HepG2 (cell line): ENCODE results near the gene MAVS. TPM values are rescaled to one million over a fixed set of nuclear protein-coding genes. Genes with fewer than 3 reads are reported as not detected.

Experiments used
- BCLAF1 ChIP-seq: fragments of 450-650 bp; IDR thresholded peaks from 2 replicates; pipeline ENCODE4 v1.6.1; 2017; ENCODE audit warnings: mild to moderate bottlenecking
- BRCA1 ChIP-seq: sonication (generic); formaldehyde crosslinking; IDR thresholded peaks from 2 replicates; pipeline ENCODE4 v1.4.0; 2020; ENCODE audit warnings: missing genetic modification reagents
- FOSL2 ChIP-seq: sonication (generic); formaldehyde crosslinking; IDR thresholded peaks from 2 replicates; pipeline ENCODE4 v1.4.0; 2020; ENCODE audit warnings: missing genetic modification reagents
- FOXO1 ChIP-seq: sonication (generic); formaldehyde crosslinking; IDR thresholded peaks from 2 replicates; pipeline ENCODE4 v1.4.0; 2020; ENCODE audit warnings: missing genetic modification reagents
- NKX3-1 ChIP-seq: sonication (generic); formaldehyde crosslinking; IDR thresholded peaks from 2 replicates; pipeline ENCODE4 v1.5.0; 2020; ENCODE audit warnings: missing genetic modification reagents
- PHF21A ChIP-seq: sonication (generic); formaldehyde crosslinking; IDR thresholded peaks from 2 replicates; pipeline ENCODE4 v1.5.0; 2020; ENCODE audit warnings: mild to moderate bottlenecking, missing genetic modification reagents
- POLR2AphosphoS2 ChIP-seq: IDR thresholded peaks from 2 replicates; pipeline ENCODE4 v1.6.1; 2011; ENCODE audit warnings: low read depth, low read length, improper control_type of control experiment
- THAP8 ChIP-seq: sonication (generic); formaldehyde crosslinking; IDR thresholded peaks from 2 replicates; pipeline ENCODE4 v1.5.1; 2020; ENCODE audit warnings: missing genetic modification reagents, mild to moderate bottlenecking, borderline replicate concordance
- THAP9 ChIP-seq: sonication (generic); formaldehyde crosslinking; IDR thresholded peaks from 2 replicates; pipeline ENCODE4; 2020; ENCODE audit warnings: missing genetic modification reagents, mild to moderate bottlenecking, borderline replicate concordance
- ZBTB14 ChIP-seq: sonication (generic); formaldehyde crosslinking; IDR thresholded peaks from 2 replicates; pipeline ENCODE4 v1.4.0; 2020; ENCODE audit warnings: missing genetic modification reagents
- ZC3H13 ChIP-seq: sonication (generic); formaldehyde crosslinking; IDR thresholded peaks from 2 replicates; pipeline ENCODE4 v1.8.1; 2023; ENCODE audit warnings: mild to moderate bottlenecking, missing genetic modification reagents, moderate library complexity
- ZMYM3 ChIP-seq: sonication (generic); formaldehyde crosslinking; IDR thresholded peaks from 2 replicates; pipeline ENCODE4 v1.5.1; 2020; ENCODE audit warnings: mild to moderate bottlenecking, missing genetic modification reagents
- ZNF253 ChIP-seq: sonication (generic); formaldehyde crosslinking; IDR thresholded peaks from 2 replicates; pipeline ENCODE4 v1.8.0; 2022; ENCODE audit warnings: mild to moderate bottlenecking, missing genetic modification reagents, borderline replicate concordance
- ZNF569 ChIP-seq: sonication (generic); formaldehyde crosslinking; IDR thresholded peaks from 2 replicates; pipeline ENCODE4 v1.5.0; 2020; ENCODE audit warnings: mild to moderate bottlenecking, missing genetic modification reagents, moderate library complexity, borderline replicate concordance
- ZNF609 ChIP-seq: sonication (generic); formaldehyde crosslinking; IDR thresholded peaks from 2 replicates; pipeline ENCODE4 v1.4.0; 2020; ENCODE audit warnings: mild to moderate bottlenecking, missing genetic modification reagents, borderline replicate concordance
- ZNF782 ChIP-seq: sonication (generic); formaldehyde crosslinking; IDR thresholded peaks from 2 replicates; pipeline ENCODE4 v1.4.0; 2020; ENCODE audit warnings: missing genetic modification reagents, mild to moderate bottlenecking, borderline replicate concordance
- polyA plus RNA-seq, 8 experiments: library from polyadenylated mRNA; depleted of rRNA in 3 of 8; stranded (reverse) in 7 of 8; unstranded in 1 of 8; fragments of >200 nt; fragmentation: Illumina TruSeq in 4 of 8; extraction: Trizol in 4 of 8; gene quantifications; 2 replicates each; pipeline versions ENCODE4 v1.2.1 to v1.2.3, GENCODE V29; 2011 to 2016; ENCODE audit warnings: low read depth in 4 of 8, missing spikeins in 1 of 8, mixed read lengths in 1 of 8; ENCODE audit not compliant: insufficient read depth in 1 of 8
- total RNA-seq, 5 experiments: library from RNA; depleted of rRNA; stranded (reverse); fragments of >200 nt; fragmentation: Illumina TruSeq; extraction: Trizol; gene quantifications; 2 replicates each; pipeline ENCODE4 v1.2.3, GENCODE V29; 2016; ENCODE audit warnings: low read depth in 1 of 5

The MAVS gene
- total and polyA plus RNA-seq, 2 of the 13 experiments (the other 11 are each of a cell fraction or from before 2014, with no cell fraction given) = 27.3 to 36.6 TPM

- TF ChIP-seq ZBTB14 (CRISPR knock-in tag) (peak; percentile 100), ZNF782 (CRISPR knock-in tag) (peak; percentile 83), BRCA1 (CRISPR knock-in tag) (peak; percentile 92; the same call in 1 of the 2 replicates), ZNF569 (CRISPR knock-in tag) (no peak), ZC3H13 (peak; percentile 97), ZNF609 (CRISPR knock-in tag) (peak; percentile 75), POLR2AphosphoS2 (no peak), FOXO1 (peak; percentile 59), THAP8 (peak; percentile 98), BCLAF1 (no peak), FOSL2 (CRISPR knock-in tag) (peak; percentile 79), ZNF253 (CRISPR knock-in tag) (no peak), PHF21A (CRISPR knock-in tag) (peak; percentile 88), ZMYM3 (CRISPR knock-in tag) (peak; percentile 40), NKX3-1 (CRISPR knock-in tag) (peak; percentile 97), THAP9 (CRISPR knock-in tag) (peak; percentile 99)
Observed at GRCh38 chr20:3820048-3820900, 26.4 kb upstream of the MAVS start, which contains the start of gene AP5S1 (continued).
